ENCODE measurements around the gene FOXP4.

DNA sequence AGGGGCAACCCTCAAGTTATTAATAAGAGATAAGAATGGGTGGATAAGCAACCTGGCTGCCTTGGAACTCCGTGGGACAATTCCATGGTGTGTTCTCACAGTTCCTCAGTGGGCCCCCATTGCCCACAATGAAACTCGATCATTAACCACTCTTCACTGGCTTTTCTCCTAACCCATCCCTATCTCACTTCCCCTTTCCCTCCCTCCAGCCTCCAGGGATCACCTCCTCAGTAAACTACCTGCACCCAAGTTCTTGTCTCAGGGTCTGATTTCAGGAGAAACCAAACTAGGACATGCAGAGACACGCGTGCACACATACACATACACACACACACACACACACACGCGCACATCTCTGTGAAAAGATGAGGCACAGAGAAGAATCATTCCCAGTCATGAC, 37.7 kb upstream of the FOXP4 start:
- TF ChIP-seq, protein P1, sequence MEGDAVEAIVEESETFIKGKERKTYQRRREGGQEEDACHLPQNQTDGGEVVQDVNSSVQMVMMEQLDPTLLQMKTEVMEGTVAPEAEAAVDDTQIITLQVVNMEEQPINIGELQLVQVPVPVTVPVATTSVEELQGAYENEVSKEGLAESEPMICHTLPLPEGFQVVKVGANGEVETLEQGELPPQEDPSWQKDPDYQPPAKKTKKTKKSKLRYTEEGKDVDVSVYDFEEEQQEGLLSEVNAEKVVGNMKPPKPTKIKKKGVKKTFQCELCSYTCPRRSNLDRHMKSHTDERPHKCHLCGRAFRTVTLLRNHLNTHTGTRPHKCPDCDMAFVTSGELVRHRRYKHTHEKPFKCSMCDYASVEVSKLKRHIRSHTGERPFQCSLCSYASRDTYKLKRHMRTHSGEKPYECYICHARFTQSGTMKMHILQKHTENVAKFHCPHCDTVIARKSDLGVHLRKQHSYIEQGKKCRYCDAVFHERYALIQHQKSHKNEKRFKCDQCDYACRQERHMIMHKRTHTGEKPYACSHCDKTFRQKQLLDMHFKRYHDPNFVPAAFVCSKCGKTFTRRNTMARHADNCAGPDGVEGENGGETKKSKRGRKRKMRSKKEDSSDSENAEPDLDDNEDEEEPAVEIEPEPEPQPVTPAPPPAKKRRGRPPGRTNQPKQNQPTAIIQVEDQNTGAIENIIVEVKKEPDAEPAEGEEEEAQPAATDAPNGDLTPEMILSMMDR (IDR thresholded peaks at IDR 0.05): no peak
- no peak for TF ChIP-seq POLR2A (IDR thresholded peaks at IDR 0.05)

Data from body of pancreas (tissue), 4 donors.